ENCODE measurements around the gene SLC40A1. TPM values are rescaled to one million over a fixed set of nuclear protein-coding genes. Genes with fewer than 3 reads are reported as not detected.

Gene SLC40A1
- total and polyA plus RNA-seq, 2 of the 13 experiments (the other 11 are each of a cell fraction or from before 2014, with no cell fraction given): 10.6 to 24.9 TPM

GRCh38 chr2:189559579-189560272 is 20.9 kb downstream of the SLC40A1 start (continued):
- TF ChIP-seq ZNF142 (CRISPR knock-in tag; IDR thresholded peaks at IDR 0.05) (no peak), ZNF34 (CRISPR knock-in tag; IDR thresholded peaks at IDR 0.05; ENCODE audit: borderline replicate concordance) (0 out of 2 replicates have a peak, but pooled peaks have one; percentile 48), ZNF253 (CRISPR knock-in tag; IDR thresholded peaks at IDR 0.05; ENCODE audit: borderline replicate concordance) (no peak), SAP130 (CRISPR knock-in tag; IDR thresholded peaks at IDR 0.05; ENCODE audit: low read depth) (peak; percentile 34), ZNF292 (CRISPR knock-in tag; IDR thresholded peaks at IDR 0.05; ENCODE audit: borderline replicate concordance, low read depth) (peak; percentile 81), HDAC2 (CRISPR knock-in tag; IDR thresholded peaks at IDR 0.05) (peak; percentile 42; the same call in 1 of the 2 replicates), ZKSCAN5 (CRISPR knock-in tag; IDR thresholded peaks at IDR 0.05) (no peak), ZBTB10 (CRISPR knock-in tag; IDR thresholded peaks at IDR 0.05; ENCODE audit: borderline replicate concordance) (no peak), ZNF646 (CRISPR knock-in tag; IDR thresholded peaks at IDR 0.05) (no peak), ZNF800 (CRISPR knock-in tag; IDR thresholded peaks at IDR 0.05) (no peak), ELF4 (CRISPR knock-in tag; IDR thresholded peaks at IDR 0.05; ENCODE audit: borderline replicate concordance) (no peak)
